NB4 (cell line): Measurements from ENCODE around the gene AQP9.

ENCODE experiments used
- POLR2A ChIP-seq: IDR thresholded peaks from 2 replicates; pipeline ENCODE4 v1.6.1; 2011; ENCODE audit warnings: mild to moderate bottlenecking; ENCODE audit not compliant: insufficient read length; ENCODE audit errors: extremely low read depth
- TF ChIP-seq, protein P1 (sequence below): IDR thresholded peaks from 2 replicates; pipeline ENCODE4 v1.6.1; 2011; ENCODE audit warnings: low read depth, low read length
- TF ChIP-seq, protein P2 (sequence below): IDR thresholded peaks from one replicate; pipeline ENCODE4 v1.5.1; 2012; ENCODE audit warnings: low read depth, low read length

GRCh38 chr15:58175955-58176354 lies 37.8 kb downstream of the AQP9 start:
- TF ChIP-seq, protein P1, sequence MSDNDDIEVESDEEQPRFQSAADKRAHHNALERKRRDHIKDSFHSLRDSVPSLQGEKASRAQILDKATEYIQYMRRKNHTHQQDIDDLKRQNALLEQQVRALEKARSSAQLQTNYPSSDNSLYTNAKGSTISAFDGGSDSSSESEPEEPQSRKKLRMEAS, result no peak
- no peak for TF ChIP-seq POLR2A
- TF ChIP-seq, protein P2, sequence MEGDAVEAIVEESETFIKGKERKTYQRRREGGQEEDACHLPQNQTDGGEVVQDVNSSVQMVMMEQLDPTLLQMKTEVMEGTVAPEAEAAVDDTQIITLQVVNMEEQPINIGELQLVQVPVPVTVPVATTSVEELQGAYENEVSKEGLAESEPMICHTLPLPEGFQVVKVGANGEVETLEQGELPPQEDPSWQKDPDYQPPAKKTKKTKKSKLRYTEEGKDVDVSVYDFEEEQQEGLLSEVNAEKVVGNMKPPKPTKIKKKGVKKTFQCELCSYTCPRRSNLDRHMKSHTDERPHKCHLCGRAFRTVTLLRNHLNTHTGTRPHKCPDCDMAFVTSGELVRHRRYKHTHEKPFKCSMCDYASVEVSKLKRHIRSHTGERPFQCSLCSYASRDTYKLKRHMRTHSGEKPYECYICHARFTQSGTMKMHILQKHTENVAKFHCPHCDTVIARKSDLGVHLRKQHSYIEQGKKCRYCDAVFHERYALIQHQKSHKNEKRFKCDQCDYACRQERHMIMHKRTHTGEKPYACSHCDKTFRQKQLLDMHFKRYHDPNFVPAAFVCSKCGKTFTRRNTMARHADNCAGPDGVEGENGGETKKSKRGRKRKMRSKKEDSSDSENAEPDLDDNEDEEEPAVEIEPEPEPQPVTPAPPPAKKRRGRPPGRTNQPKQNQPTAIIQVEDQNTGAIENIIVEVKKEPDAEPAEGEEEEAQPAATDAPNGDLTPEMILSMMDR, result no peak
